Esophagus muscularis mucosa (tissue), 4 donors: ENCODE results near the gene GRIK3.

ENCODE experiments used
- CTCF ChIP-seq, 3 experiments: fragments of 200-600 bp in 2 of 3; fragments of 450-650 bp in 1 of 3; sonication (generic) in 2 of 3; IDR thresholded peaks; one replicate each; pipeline ENCODE4 v1.5.1; 2017 to 2019; ENCODE audit warnings: antibody characterized with exemption in 3 of 3, mild to moderate bottlenecking in 2 of 3, moderate library complexity in 1 of 3
- EP300 ChIP-seq: sonication (generic); formaldehyde crosslinking; IDR thresholded peaks from one replicate; pipeline ENCODE4 v1.6.1; 2017; ENCODE audit warnings: antibody characterized with exemption
- POLR2A ChIP-seq: fragments of 450-650 bp; IDR thresholded peaks from one replicate; pipeline ENCODE4 v1.6.1; 2017; ENCODE audit warnings: antibody characterized with exemption, moderate library complexity, mild to moderate bottlenecking, low read depth

- TF ChIP-seq EP300, result no peak
- TF ChIP-seq CTCF (IDR thresholded peaks at IDR 0.05), result no peak
- no peak for TF ChIP-seq POLR2A
Measured at GRCh38 chr1:36884029-36884701, 150.2 kb downstream of the GRIK3 start.
